ENCODE data around the gene NHLH2. TPM values are rescaled to one million over a fixed set of nuclear protein-coding genes. Genes with fewer than 3 reads are reported as not detected.

The NHLH2 gene
- total RNA-seq, 2 donors from 2014 or later: not detected

GRCh38 chr1:115797486-115797885 lies 43.4 kb downstream of the NHLH2 start:
- Mint-ChIP-seq H3K27me3 (peaks cover 24% of the 10 kb centered on the region), H3K4me1 (no peaks in the 10 kb centered on the region), H3K4me3 (no peak overlapping the region), H3K27ac (no peak overlapping the region), H3K9me3 (no peaks in the 10 kb centered on the region), H3K36me3 (ENCODE audit: low read depth) (no peaks in the 10 kb centered on the region)
- ATAC-seq (replicated peaks): no peak

GRCh38 chr1:115796897-115797296 lies 44.0 kb downstream of the NHLH2 start:
- H3K36me3 Mint-ChIP-seq (ENCODE audit: low read depth): no peaks in the 10 kb centered on the region
- peaks cover 30% of the 10 kb centered on the region for H3K27me3 Mint-ChIP-seq
- no peak overlapping the region for H3K27ac Mint-ChIP-seq
- no peaks in the 10 kb centered on the region for H3K9me3 Mint-ChIP-seq
- H3K4me1 Mint-ChIP-seq: no peaks in the 10 kb centered on the region
- no peak for ATAC-seq (replicated peaks)
- no peak overlapping the region for H3K4me3 Mint-ChIP-seq

GRCh38 chr1:115796036-115796435 lies 44.9 kb downstream of the NHLH2 start:
- no peaks in the 10 kb centered on the region for H3K4me1 Mint-ChIP-seq
- H3K36me3 Mint-ChIP-seq (ENCODE audit: low read depth): no peaks in the 10 kb centered on the region
- H3K4me3 Mint-ChIP-seq: no peak overlapping the region
- H3K27me3 Mint-ChIP-seq: peaks cover 30% of the 10 kb centered on the region
- H3K27ac Mint-ChIP-seq: no peak overlapping the region
- no peaks in the 10 kb centered on the region for H3K9me3 Mint-ChIP-seq
- no peak for ATAC-seq (replicated peaks)

GRCh38 chr1:115794976-115795639 lies 45.8 kb downstream of the NHLH2 start:
- Mint-ChIP-seq H3K27me3 (peaks cover 32% of the 10 kb centered on the region), H3K4me1 (no peaks in the 10 kb centered on the region), H3K27ac (no peak overlapping the region), H3K36me3 (ENCODE audit: low read depth) (no peaks in the 10 kb centered on the region), H3K4me3 (no peak overlapping the region), H3K9me3 (no peaks in the 10 kb centered on the region)
- ATAC-seq (replicated peaks): no peak

GRCh38 chr1:115793162-115793561 lies 47.8 kb downstream of the NHLH2 start:
- H3K4me1 Mint-ChIP-seq: no peaks in the 10 kb centered on the region
- ATAC-seq (replicated peaks): no peak
- H3K27ac Mint-ChIP-seq: no peak overlapping the region
- H3K4me3 Mint-ChIP-seq: no peak overlapping the region
- H3K36me3 Mint-ChIP-seq (ENCODE audit: low read depth): no peaks in the 10 kb centered on the region
- peaks cover 37% of the 10 kb centered on the region for H3K27me3 Mint-ChIP-seq
- no peaks in the 10 kb centered on the region for H3K9me3 Mint-ChIP-seq

- Mint-ChIP-seq H3K9me3 (no peaks in the 10 kb centered on the region), H3K4me3 (no peak overlapping the region), H3K27ac (no peak overlapping the region), H3K4me1 (no peaks in the 10 kb centered on the region), H3K36me3 (ENCODE audit: low read depth) (no peaks in the 10 kb centered on the region), H3K27me3 (peaks cover 39% of the 10 kb centered on the region)
- no peak for ATAC-seq (replicated peaks)
Observed at GRCh38 chr1:115791816-115792215, 49.1 kb downstream of the NHLH2 start.

GRCh38 chr1:115790846-115791245 lies 50.1 kb downstream of the NHLH2 start:
- Mint-ChIP-seq H3K27ac (no peak overlapping the region), H3K9me3 (no peaks in the 10 kb centered on the region), H3K36me3 (ENCODE audit: low read depth) (no peaks in the 10 kb centered on the region), H3K4me3 (no peak overlapping the region), H3K4me1 (no peaks in the 10 kb centered on the region), H3K27me3 (peaks cover 38% of the 10 kb centered on the region)
- ATAC-seq (replicated peaks): no peak

- no peak for ATAC-seq (replicated peaks)
- peaks cover 36% of the 10 kb centered on the region for H3K27me3 Mint-ChIP-seq
- H3K9me3 Mint-ChIP-seq: no peaks in the 10 kb centered on the region
- no peaks in the 10 kb centered on the region for H3K36me3 Mint-ChIP-seq (ENCODE audit: low read depth)
- no peak overlapping the region for H3K4me3 Mint-ChIP-seq
- no peaks in the 10 kb centered on the region for H3K4me1 Mint-ChIP-seq
- H3K27ac Mint-ChIP-seq: no peak overlapping the region
Observed at GRCh38 chr1:115790356-115790755, 50.6 kb downstream of the NHLH2 start.

Other genes starting within 250 kb of the NHLH2 start
- gene VANGL1, start 199.2 kb downstream of the NHLH2 start, total RNA-seq: 1 to 10 TPM; 4.2 to 6.8 TPM
- not detected for gene CASQ2, start 72.4 kb downstream of the NHLH2 start, total RNA-seq
- gene SLC22A15, start 135.4 kb upstream of the NHLH2 start, total RNA-seq: under 1 TPM; 0.85 to 0.89 TPM

Data from activated T-helper 17 cell treated with anti-CD3 and anti-CD28 coated beads, Interleukin-2, amount 50 U/mL, for 72 hours (primary cell).